DMS53 (cell line): ENCODE measurements around the gene AIFM1.
A peak's percentile ranks its signal among the peaks of the same experiment; 100 is the strongest.

Experiments used
- DNase-seq: peaks from one replicate; lab custom pipeline; 2025; lab: John Stamatoyannopoulos, UW

AIFM1 gene

GRCh38 chrX:130165703-130166502 lies at the start of gene AIFM1:
AIFM1 (minus strand) TSS chrX:130165841; CDS start chrX:130165656, 185 bp downstream.
- peak; percentile 97 for DNase-seq

GRCh38 chrX:130213376-130213775 lies 47.7 kb upstream of the AIFM1 start:
- DNase-seq: no peak

GRCh38 chrX:130212371-130212770 lies 46.7 kb upstream of the AIFM1 start:
- no peak for DNase-seq

GRCh38 chrX:130211415-130212186 lies 46.0 kb upstream of the AIFM1 start:
- no peak for DNase-seq

- DNase-seq: no peak
Measured at GRCh38 chrX:130204647-130205046, 39.0 kb upstream of the AIFM1 start.

GRCh38 chrX:130197464-130197863 lies 31.8 kb upstream of the AIFM1 start:
- no peak for DNase-seq

- DNase-seq: no peak
Measured at GRCh38 chrX:130196466-130196865, 30.8 kb upstream of the AIFM1 start.

GRCh38 chrX:130190801-130191200 lies 25.2 kb upstream of the AIFM1 start:
- no peak for DNase-seq

GRCh38 chrX:130186651-130187050 lies 21.0 kb upstream of the AIFM1 start:
- DNase-seq: no peak

GRCh38 chrX:130184857-130185256 lies 19.2 kb upstream of the AIFM1 start:
- DNase-seq: no peak

GRCh38 chrX:130184168-130184567 lies 18.5 kb upstream of the AIFM1 start:
- no peak for DNase-seq

GRCh38 chrX:130179579-130180215 lies 14.1 kb upstream of the AIFM1 start:
- DNase-seq: no peak

GRCh38 chrX:130179170-130179569 lies 13.5 kb upstream of the AIFM1 start:
- DNase-seq: no peak

GRCh38 chrX:130176942-130177341 lies 11.3 kb upstream of the AIFM1 start:
- DNase-seq: no peak

GRCh38 chrX:130176354-130176776 lies 10.7 kb upstream of the AIFM1 start:
- peak; percentile 7 for DNase-seq

GRCh38 chrX:130174937-130175336 lies 9.3 kb upstream of the AIFM1 start:
- DNase-seq: no peak

- DNase-seq: no peak
Measured at GRCh38 chrX:130174045-130174704, 8.5 kb upstream of the AIFM1 start.

- DNase-seq: no peak
Measured at GRCh38 chrX:130173190-130173895, 7.7 kb upstream of the AIFM1 start.

- no peak for DNase-seq
Measured at GRCh38 chrX:130172127-130172845, 6.6 kb upstream of the AIFM1 start.

- peak; percentile 62 for DNase-seq
Measured at GRCh38 chrX:130171446-130172126, 5.9 kb upstream of the AIFM1 start, which contains the start of gene RAB33A. RAB33A (plus strand) TSS chrX:130171962; CDS start chrX:130172063, 101 bp downstream.
